NCI-H1436 (cell line): ENCODE results near the gene AGER.
A peak's percentile ranks its signal among the peaks of the same experiment; 100 is the strongest.
"Not testable (repeated sequence)": the region's sequence is repeated elsewhere in the genome, so short reads cannot be mapped to it uniquely, and the experiment has no call there.

Experiments
- DNase-seq: peaks from one replicate; lab custom pipeline; 2025; lab: John Stamatoyannopoulos, UW

Gene AGER

DNA sequence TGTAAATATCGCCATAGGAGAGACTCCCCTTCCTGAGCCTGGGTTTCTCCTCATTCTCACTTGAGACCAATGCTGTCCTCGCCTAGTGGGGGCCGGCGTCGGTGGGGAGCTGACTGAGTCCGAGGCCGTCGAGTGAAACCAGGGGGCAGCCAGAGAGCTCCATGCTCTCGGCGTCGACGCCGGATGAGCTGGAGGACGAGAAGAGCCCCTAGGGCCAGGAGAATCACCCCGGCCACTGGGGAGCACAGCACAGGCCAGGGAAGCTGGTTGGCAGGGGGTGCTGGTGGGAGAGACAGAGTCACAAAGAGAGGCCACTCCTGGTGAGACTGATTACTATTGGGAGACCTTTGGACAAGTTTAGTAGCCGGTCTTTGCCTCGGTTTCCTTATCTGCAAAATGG, 14.8 kb upstream of the AGER start:
- no peak for DNase-seq

DNA sequence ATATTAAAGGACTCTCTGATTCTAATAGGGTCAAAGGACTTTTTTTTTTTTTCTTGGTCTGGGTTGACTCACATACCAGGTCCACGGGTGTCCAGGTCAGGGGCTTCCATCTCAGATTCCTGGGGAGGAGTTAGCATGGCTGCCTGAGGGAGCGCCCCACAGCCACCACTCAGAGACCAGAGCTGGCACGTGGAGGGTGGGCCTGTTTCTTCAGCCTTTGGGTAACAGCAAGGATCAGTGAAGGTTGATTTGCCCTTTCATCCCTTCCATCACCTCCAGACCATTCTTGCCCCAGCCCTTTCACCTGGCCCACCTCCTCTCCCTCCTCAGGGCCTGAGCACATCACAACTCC, 14.3 kb upstream of the AGER start:
- no peak for DNase-seq

DNA sequence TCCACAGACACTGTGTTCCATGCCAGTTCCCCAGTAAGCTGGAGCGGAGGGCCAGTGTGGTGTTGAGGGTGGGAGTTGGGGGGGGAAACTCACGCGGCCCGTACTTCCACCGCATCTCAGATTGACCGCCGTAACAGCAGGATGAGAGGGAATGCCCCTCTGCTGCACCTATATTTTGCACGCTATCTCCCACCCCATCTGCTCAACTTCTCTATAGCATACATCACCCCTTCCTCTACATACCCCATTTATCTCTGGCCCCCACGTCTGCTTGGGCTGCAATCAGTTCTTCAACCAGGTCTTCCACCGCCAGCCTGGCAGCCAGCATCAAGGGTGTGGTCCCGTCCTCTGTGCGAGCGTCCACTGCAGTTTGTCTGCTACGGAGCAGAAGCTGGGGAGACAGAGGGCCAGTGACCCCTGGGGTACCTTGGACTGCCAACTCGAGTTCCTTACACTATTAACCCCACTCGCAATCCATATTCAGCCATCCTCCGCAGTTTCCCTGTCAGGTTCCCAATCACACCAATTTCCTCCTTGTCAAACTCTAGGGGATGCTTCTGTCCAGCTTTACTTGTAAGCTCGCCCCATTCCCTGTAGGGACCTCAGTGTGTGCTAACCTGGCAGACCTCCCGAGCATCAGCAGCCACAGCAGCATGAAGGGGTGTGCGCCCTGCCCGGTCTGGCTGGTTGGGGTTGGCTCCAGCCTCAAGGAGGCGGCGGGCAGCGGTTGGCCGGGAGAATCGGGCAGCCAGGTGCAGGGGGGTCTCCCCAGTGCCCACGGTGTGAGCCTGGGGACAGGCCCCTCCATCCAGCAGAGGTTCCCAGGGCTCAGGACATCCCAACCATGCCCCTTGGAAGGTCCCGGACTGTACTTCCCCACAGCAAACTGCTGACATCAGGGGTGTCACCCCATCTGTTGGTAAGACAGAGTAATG, 12.9 kb upstream of the AGER start:
- no peak for DNase-seq

DNA sequence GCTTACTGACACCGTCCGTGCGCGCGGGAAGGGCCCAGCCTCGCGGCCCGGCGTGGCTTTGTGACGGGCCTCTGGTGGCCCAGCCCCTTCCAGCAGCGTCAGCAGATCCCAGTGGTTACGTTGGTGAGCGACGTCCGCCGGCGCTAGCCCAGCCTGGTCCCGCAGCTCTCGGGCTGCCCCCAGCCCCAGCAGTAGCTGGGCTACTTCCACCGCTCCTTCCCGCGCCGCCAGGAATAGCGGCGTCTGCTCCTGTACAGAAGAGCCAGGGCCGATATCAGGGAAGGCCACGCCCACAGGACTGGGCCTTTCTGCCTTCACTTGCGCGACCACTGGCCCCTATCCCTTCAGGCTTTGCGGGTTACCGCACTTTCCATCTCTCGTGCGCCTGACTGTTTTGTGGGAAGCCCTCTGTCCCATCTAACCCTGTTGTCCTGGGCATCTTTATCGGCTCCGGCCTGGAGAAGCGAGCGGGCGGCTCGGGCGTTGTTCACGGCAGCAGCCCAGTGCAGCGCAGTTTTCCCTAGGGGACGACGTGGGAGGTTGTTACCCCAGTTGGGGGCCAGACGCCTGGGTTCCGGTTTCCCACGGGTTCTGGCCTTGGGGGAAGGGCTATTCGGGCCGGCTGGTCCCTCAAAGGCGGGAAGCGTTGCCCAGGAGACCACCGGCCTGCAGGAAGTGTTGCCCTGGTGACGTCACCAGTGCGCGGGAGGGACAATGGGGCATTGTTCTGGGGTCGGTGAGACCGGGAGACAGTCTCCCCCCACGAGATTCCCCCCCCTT, 12.0 kb upstream of the AGER start:
- DNase-seq = peak; percentile 93

DNA sequence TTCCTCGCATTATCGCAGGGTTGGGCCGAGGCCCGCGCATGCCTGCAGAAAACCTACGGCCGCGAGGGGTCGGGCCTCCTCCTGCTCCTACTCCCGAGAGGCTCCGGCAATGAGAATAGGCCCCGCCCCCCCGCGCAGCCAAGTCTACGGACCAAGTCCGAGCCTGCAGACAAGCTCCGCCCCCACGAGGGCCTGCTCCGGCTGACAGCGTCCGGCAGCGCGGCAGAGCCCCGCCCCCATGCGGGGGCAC, 11.5 kb upstream of the AGER start:
- peak; percentile 99 for DNase-seq

DNA sequence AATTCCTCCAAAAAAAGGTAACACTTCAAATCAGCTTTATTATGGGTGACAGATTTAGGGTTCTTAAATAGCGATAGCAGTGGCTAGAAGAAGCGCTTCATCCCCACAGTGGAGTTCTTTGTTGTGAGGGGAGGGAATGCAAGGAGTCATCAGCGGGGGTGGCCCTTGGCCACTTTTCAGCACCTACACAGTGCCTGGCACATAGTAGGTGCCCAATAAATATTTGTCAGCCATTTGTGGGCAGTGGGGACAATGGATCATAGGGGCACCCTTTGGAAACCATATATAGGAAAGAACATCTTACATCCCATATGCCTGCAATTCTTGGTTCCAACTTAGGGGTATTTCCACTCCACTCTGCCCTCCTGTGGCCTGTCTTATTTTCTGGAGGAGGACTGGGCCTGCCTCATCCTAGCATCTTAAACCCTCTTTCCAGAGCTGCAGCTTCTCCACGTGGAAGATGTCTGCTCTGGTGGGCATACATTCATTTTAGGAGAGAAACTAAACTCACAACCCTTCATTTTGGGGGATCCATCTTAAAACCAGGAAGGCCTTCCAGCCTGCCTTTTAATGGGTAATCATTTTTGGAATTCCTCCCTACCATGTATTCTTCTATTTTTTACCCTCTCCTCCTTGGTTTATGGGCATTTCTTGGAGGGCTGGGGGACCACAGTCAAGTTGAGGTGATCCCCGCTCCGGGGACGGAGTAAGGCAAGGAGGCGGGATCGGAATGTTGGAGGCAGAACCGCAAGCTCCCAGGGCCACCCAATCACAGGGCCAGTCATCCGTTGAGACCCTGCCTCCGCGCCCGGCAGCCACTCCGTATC, 11.0 kb upstream of the AGER start:
- DNase-seq = peak; percentile 8

DNA sequence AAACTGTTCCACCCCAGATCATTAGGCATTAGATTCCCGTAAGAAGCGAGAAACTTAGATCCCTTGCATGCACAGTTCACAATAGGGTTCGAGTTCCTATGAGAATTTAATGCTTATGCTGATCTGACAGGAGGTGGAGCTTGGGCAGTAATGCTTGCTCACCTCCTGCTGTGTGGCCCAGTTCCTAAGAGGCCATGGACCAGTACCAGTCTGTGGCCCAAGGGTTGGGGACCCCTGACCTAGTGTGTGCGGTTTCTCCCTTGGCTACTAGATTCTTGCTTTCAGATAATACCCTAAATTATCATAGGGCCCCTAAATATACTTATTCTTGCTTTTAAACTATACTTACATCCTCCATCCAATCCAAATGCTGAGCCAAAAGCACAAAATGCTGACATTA, 10.3 kb upstream of the AGER start:
- no peak for DNase-seq

DNA sequence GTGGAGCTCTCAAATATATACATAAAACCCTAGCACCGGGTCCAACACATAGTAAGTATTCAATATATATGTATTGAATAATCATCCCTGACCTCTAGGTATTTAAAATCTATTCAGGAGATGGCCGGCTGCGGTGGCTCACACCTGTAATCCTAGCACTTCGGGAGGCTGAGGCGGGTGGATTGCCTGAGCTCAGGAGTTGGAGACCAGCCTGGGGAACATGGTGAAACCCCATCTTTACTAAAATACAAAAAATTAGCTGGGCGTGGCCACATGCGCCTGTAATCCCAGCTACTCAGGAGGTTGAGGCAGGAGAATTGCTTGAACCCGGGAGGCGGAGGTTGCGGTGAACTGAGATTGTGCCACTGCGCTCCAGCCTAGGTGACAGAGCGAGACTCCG, 9.0 kb upstream of the AGER start:
- not testable (repeated sequence) for DNase-seq

DNA sequence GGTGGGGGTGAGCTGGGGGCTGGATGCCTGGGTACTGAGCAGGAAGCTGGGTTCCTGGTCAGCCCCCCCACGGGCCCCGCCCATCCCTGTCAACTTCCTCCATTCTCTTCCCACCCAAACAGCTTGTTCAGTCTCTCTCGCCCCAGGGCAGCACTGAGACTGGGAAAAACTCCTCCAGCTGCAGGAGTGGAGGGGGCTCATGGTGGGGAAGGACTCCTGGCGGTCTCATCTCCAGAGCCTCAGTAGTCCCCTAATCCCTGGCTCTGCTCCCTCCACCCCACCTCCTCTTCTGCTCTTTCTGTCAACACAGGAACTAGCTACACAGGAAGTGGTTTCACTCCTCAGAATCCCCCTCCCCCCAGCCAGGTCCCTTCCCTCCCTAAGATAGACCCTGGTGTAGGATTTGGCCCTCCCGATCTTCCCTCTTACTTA, 8.6 kb upstream of the AGER start, which contains the start of gene GPSM3:
Gene GPSM3 (minus strand): TSS at position 36 of the 432 bp plus-strand sequence. CDS start 130 bp downstream, outside the sequence.
- no peak for DNase-seq

DNA sequence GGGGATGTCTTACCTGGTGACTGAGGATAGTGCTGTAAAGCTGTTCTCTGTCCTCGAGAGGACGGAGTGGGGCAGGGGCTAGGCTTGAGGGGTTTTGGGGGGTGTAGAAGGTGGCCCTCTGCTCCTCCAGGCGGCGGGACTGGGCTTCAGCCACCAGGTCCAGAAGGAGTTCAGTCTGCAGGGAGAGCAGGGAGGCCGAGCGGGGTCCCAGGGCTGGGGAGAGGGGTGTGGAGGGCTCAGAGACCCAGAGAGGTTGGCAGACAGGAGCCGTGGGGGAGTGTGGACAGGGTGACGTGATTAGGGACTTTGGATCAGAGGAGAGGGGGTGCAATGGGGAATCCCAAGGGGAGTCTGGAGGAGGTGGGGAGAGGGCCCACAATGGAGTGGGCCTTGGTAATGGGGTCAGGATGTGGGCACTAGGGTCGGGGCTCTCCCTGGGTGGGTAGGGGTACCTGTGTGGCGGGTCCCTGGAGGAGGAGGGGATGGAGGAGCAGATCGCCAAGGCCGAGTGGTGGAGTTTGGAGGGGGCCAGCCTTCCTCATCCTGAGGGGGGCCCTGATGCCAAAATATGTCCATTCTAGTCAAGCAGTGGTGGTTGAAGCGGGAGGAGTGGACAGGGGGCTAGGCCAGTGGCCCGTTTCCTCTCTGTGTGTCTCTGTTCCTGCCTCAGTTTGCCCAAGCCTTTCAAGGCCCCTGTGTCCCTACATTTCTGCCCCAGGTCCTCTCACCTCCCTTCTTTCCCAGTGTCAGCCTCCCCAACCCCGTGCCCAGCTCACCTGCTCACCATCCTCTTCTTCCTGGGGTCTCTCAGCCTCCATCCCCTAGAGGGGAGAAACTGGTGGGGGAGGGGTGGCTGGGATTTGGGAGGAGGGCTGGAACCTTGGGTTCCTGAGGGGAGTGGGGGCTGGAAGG, 7.9 kb upstream of the AGER start:
- DNase-seq = no peak

DNA sequence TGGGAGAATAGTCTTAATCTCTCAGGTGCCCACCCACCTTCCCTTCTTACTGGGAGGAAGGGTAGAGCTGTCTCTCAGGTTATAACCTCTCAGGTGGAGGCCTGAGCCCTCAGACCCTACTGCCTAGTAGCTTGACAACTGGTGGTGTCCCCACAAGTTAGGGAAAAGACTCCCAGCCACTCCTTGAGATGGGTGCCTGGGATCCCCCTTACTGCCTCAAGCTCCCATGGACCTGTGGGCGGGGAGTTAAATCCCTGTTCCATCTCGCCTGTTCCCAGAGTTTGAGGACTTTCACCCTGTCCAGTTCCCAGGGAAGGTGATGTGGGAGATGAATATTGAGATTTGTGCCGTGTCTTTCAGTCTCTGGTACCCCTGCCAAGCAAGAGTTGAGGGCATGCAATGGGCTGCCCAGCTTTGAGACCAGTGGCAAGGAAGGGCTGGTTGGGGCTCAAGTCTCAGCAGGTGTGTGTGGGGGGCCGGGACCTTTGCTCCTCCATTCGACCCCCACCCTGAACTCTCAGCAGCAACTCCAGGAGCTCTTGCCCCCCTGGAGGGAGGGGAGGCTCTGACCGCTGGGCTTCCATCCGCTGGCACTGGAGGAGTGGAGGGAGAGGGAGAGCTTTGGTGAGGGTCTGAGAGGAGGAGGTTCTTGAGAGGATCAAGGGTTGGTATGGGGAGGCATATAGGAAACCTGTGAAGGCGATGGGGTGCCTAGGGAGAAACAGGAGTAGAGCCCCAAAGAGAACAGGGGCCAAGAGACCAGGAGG, 7.0 kb upstream of the AGER start:
- DNase-seq = no peak

DNA sequence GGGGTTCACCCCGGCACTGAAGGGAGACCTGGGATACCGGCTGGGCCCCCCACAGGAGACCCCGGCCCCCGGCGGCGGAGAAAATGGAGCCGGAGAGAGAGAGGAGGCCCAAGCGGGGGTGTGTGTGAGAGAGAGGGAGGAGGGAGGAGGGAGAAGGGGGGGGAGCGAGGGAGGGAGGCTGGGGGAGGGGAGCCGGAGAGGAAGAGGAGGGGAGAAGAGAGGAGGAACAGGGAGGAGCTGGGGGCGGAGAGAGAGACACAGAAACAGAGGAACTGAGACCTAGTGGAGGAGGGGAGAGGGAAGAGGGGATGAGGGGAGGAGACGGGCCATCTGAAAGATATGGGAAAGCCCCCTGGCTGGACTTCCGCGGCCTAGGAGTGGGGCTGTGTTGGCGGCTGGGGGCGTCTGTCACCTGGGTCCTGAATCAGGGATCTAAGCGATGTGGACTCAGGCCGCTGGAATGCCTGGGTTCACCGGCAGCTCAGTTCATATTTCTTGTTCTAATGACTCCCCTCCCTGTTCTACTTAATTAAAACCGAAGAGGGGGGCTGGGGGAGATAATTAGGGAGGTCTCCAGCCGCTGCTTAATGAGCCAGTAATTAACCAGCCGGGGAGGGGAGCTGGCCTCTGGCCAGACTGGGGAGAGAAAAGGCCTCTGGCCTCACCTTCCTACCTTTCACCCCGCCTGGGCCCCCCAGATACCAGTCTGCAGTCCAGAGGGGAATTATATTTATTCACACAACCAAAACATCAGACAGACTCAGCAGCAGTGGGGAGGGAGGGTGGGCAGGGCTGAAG, 6.2 kb upstream of the AGER start, which contains the start of gene PBX2:
Gene PBX2 (minus strand): TSS at position 149 of the 798 bp plus-strand sequence. CDS start 287 bp downstream, outside the sequence.
- DNase-seq = peak; percentile 87

DNA sequence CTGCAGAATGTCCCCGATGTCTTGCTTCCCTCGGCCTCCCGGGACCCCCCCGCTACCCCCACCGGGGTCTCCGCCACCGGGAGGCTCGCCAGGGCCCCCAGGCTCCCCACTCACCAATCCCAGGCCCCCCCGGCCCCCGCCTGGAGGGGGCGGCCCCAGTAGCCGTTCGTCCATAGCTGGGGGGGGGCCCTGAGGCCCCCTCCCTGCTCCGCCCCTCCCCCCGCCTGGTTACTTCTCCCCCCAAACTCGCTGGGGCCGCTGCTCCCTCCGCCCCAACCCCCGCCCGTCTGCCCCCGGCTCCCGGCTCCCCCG, 5.6 kb upstream of the AGER start:
- no peak for DNase-seq

DNA sequence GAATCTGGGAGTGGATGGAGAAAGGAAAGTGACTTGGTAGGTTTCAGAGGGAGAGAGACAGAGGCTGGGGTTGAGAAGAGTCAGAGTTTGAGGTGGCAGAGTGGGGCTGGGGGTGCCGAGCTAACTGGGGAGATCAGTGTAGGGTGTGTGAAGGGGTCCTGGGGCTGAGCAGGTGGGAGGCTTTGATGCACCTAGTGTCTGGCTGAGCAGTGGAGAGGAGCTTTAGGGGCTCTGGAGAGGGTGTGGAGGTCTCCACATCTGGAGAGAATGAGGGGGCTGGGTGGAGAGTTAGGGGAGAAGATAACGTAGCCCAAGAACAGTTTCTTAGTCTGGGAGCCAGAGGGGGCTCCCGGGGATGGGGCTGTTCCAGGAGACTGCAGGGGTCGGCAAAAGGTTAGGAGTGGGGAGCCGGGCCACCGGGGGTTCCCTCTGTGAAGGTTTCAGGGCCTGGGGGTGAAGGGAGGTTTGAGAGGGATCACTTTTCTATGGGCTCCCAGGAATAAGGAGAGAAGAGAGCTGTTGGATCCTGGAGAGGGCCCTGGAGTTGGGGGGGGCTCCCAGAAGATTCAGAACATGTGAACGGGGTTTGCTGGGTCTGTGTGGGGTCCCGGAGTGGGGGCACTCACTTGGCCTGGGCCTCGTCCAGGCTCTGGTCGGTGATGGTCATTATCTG, 5.2 kb upstream of the AGER start:
- DNase-seq = no peak

DNA sequence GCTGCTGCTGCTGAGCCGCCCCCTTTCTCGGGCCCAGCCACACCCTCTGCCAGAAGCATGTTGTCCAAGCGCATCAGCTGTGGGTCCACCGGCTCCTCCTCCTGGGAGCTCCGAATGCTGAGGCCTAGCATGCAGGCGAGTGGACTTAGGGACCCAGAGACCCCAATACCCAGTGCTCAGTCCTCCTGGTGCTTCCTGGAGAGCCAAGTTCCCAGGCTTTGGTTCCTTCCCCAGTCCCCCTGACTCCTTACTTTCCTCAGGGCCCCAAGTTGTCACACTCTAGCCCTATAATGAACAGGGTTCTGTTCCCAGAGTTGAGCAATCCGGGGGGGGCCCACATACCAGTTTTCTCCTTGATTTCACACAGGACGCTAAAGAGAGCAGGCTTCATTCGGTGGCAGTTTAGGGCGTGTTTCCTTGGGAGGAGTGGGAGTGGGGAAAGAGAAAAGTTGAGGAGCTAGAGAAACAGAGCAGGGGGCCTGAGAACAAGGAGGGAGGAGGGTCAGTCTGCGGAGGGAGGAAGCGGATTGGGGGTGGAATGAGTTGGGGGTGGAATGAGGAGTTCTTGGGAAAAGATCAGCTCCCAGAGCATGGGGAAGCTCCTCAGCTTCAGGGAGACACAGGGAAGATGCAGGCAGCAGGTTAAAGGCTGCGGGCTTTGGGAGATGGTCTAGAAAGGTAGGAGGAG, 4.5 kb upstream of the AGER start:
- DNase-seq = no peak

DNA sequence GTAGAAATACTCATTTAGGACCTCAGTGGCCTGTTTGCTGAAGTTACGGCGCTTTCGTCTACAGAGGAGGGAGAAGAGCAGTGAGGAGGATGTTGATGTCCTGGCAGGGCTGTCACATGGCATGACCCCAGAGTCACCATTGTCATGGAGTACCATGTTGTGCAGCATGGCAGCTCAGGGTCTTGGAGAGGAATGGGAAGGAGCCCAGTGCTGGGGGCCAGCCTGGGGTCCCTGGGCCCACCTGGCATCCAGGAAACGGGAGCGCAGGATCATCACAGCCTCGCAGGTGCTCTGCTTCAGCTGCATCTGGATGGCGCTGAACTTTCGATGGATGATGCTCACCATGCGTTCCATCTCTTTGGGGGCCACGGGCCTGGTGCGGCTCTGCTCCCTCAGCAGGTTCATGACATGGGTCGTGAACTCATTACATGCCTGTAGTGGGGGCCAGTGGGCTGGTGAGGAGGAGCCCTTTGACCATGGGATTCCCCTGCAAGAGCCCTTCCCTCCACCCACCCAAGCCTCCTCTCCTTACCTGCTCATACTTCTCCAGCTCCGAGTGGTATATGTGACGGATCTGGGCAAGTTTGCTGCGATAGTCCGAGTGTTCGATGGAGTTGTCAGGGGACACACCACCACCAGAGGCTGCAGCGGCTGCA, 3.8 kb upstream of the AGER start:
- not testable (repeated sequence) for DNase-seq

DNA sequence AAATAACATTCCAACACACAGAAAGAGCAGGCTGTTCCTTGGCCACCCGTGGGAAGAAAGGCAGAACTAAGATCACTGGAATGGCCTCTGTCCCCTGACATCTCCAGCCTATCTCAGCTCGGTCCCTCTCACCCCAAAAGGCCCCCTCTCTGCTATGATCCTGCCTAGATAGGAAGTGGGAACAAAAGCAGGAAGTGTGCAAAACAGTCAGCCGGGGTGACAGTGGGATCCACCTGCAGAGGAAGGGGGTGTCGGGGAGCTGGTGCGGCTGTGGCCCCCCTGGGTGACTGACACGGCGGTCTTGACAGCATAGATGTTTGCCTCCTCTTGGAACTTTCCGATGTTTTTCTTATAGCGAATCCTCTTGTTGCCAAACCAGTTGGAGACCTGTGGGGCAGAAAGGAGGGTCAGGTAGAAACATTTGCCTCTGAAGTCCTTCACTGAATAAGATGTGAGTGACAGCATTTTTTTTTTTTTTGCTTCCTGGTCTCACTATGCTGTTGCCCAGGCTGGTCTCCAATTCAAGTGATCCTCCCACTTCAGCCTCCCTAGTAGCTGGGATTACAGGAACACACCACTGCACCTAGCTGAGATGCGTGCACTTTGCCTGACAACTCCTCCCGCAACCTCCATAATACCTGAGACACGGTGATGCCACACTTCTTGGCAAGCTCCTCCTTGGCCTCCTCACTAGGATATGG, 3.1 kb upstream of the AGER start:
- DNase-seq = no peak
